CD4-positive, alpha-beta T cell treated with Interferon alpha-2 for 1 hour (primary cell): ENCODE data around the gene PTPN7.
A peak's percentile ranks its signal among the peaks of the same experiment; 100 is the strongest.
"Not testable (repeated sequence)": the region's sequence is repeated elsewhere in the genome, so short reads cannot be mapped to it uniquely, and the experiment has no call there.

Experiments
- DNase-seq, 2 donors: peaks; one replicate each; pipeline ENCODE4 v3.0.0-alpha.2; 2020 to 2022

Gene PTPN7

DNA sequence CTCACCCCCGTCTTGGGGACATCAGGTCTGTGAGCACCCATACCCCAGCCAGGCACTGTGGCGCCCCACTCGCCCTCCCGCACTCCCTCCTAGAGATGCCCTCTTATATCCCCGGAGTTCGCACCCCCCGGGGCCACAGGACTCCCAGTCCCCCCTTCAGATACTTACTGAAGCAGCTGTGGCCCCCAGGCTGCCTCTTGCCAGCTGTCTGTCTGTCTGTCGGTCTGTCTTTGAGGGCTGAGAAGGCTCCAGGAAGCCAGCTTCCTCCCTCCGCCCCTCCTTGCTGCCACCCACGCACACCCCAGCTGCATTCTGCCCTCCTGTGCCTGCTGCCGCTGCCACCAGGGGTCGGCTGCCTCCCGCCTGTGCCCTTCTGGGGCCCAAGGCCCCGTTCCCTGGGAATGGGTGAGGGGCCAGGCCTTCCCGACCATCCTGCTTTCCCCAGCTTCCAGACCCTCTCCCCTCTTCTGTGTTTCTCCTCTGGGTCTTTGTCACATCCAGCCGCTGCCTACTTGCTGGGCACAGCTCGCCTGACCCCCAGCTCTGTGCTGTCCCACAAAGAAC is at the start of gene PTPN7:
PTPN7 (minus strand) TSS at position 226 of the 564 bp plus-strand sequence. CDS start 1,200 bp downstream, outside the sequence.
- DNase-seq = peak; percentile 77 to 82

DNA sequence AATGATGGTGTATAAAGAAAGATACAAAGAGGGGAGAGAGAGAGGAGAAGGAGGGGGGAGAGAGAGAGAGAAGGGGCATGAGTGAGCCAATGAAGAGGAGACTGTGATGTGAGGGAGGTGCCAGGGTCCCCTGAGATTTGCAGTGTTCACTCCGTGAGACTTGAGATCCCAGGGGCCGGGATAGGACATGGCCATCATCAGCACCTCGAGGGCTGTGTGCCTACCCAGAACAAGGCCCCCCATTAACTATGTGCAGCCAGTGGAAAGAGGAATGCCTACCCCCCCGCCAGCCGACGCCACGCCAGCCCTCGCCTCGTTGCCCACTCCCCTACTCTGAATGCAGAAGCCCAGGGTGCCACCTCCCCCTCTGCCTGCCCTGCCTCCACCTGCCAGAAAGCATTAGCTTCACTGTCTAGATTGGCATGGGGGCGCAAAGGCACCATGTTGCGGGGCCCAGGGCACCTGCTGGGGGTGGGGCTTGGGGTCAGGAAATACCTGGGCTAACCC is 48.0 kb upstream of the PTPN7 start:
- no peak for DNase-seq

GRCh38 chr1:202207292-202207691 is 46.9 kb upstream of the PTPN7 start:
- no peak for DNase-seq

DNA sequence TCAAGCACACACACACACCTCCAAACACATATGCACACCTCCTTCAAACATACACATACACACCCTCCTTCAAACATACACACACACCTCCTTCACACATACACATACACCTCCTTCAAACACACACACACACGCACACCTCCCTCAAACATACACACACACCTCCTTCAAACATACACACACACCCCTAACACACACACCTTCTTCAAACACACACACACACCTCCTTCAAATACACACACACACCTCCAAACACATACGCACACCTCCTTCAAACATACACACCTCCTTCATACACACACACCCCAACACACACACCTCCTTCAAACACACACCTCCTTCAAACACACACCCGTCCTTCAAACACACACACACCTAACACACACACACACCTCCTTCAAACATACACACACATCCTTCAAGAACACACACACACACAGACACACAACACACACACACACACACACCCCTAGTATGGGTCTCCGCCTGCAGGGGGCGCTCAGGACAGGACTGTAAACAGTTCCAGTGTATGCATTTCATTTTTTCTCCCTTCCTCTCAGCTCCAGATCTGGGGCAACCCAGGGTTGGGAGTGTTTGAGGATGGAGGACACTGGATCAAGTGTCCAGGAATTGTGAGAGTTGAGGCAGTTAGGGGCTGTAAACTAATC is 45.3 kb upstream of the PTPN7 start:
- DNase-seq = no peak

GRCh38 chr1:202204065-202204464 is 43.7 kb upstream of the PTPN7 start:
- DNase-seq = no peak

DNA sequence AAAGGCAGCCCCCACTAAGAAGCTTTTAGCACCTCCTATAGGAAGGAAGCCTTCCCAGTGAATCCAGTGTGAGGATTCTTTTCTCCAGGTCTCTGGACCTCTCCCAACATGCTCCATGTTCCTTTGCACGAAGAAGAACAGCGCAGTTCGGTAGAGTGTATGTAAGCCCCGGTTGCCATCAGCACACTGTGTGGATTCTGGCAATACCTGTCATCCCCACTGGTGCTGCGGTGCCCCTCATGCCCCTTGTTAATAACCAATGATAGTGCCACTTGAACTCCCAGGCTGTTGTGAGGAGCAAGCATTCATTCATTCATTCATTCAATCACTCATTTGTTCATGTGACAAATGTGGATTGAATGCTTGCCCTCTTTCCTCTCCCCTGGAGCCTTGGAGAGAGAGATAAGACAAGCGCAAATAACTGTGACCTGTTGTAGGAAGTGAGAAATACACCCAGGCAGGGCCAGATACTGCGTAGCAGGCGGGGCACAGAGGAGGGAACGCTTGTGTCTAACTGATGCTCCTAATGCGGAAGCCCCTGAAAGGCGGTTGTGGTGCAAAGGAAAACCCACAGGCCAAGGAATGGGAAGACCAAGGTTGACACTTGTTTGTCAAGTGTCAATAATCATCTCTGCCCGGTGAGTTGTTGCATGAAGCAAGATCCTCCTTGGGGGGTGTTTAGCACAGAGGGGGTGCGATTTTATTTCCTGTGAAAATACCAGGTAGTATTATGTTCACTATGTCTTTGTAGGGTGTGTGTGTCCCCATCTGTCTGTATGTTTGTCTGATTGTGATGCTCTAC is 43.0 kb upstream of the PTPN7 start:
- peak; percentile 27 to 43 for DNase-seq

DNA sequence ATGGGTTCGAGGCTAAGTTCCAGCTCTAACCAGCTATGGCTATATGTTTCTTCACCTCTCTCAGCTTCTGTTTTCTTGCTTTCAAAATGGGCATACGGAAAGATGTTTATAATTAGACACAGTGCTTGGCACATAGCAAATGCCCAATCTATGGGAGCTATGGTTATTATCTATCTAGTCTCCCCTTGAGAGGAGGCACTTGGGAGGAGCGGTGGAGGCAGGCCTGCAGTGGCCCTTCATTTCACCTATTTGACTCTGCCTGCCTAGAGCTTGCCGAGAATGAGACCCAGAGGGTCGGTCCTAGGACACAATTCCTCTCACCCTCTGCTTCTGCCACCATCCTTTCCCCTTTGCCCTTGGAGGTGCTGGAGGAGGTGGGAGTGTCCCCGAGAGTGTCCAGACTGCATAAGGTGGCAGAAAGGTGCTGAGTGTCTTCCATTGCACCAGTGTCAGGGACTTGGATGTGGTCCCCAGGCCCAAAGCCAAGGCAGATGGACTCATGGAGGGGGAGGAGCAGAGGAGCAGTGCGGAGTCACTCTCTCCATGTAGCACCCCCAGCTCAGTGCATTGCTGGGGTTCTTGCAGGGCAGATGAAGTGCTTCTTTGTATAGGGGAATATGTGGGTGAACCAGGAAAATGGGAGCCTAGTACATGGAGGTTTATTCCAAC is 42.2 kb upstream of the PTPN7 start:
- DNase-seq = no peak

DNA sequence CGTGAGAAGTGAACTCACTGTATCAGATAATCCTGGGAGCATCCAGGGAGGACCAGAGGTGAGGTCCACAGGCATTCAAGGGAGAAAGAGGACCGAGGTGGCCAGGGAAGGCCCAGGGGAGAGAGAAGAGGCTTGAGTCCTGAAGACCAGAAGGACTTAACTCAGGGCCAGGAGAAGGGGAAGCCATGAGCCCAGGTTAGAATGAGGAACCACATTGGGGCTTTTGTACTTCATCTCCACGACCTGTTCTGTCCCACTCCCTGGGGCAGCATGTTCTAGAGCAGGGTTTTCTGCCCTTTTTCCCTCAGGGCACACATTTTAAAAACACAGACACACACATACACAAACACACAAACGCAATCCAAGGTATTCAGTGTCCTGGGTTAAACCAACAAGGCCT is 41.6 kb upstream of the PTPN7 start:
- DNase-seq = no peak

DNA sequence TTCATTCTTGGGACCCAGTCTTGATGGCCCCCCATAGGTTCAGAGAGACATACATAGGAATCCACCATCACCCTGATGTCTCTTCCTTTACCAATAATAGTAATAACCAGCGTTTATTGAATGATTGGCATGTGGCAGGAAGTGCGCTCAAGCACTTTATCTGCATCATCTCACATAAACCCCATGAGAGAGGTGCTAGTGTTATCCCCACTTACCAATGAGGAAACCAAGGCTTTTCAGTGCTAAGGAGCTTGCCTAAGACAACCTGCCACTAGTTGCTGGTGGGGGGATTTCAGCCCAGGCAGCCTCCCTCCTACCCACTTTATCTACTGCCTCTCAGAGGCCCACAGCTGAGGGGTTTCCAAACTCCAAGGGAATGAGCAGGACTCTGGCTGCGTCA is 40.9 kb upstream of the PTPN7 start:
- DNase-seq = peak in 1 of 2 donors; percentile 48

- DNase-seq = no peak
Measured at GRCh38 chr1:202200669-202201068, 40.3 kb upstream of the PTPN7 start.

GRCh38 chr1:202200112-202200548 is 39.7 kb upstream of the PTPN7 start:
- DNase-seq = no peak

DNA sequence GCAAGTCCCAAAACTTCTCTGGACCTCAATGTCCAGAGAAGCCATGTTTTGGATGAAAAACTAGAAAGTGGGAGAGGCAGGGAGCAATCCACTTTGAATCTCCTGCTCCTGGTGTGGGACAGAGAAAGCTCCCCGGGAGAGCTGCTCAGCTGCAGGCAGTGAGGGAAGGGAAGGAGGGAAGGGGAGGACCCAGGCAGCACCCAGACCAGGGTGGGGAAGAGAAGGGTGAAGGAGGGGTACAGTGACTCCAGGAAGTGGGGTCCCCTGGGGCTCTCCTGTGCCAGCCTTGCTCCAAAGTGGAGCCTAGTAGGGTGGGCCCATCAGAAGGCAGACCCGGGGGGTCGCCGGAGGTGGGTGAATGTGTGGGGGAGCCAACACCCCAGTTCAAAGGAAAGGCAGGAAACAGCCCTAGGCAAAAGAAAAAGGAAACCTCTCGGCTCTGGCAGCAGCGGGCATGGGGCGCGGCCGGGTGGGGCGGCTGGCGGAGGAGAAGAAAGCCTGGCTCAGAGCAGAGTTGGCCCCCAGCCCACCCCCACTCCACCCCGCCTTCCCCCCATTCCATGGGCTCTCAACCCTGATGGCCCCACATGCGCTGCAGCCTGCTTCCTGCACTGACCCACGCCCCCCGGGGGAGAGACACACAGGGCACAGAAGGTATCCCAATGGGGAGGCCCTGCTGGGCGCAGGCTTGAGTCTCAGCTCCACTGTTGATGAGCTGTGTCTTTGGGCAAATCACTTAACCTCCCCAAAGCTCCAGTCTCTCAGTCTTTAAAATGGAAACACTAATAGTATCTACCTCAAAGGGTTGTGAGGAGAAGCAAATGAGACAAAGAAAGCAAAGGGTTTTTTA is 38.9 kb upstream of the PTPN7 start:
- no peak for DNase-seq

DNA sequence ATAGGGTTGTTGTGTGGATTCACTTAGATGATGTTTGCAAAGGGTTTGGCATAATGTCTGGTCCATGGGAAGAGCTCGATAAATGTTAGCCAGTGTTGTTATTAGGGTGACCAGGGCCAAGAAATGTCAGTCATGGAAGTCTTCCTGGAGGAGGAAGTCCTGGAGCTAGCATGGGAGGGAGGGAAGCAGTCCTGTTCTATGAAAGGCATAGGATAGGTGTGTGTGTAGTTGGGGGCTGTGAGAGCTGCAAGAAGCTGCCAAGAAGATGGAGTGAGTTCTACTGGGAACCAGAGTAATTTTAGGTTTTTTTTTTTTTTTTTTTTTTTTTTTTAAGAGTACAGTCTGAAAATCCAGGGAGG is 37.9 kb upstream of the PTPN7 start:
- DNase-seq = no peak

- DNase-seq = peak; percentile 18 to 61
Measured at GRCh38 chr1:202197653-202198365, 37.4 kb upstream of the PTPN7 start.

- no peak for DNase-seq
Measured at GRCh38 chr1:202194328-202194648, 33.9 kb upstream of the PTPN7 start.

DNA sequence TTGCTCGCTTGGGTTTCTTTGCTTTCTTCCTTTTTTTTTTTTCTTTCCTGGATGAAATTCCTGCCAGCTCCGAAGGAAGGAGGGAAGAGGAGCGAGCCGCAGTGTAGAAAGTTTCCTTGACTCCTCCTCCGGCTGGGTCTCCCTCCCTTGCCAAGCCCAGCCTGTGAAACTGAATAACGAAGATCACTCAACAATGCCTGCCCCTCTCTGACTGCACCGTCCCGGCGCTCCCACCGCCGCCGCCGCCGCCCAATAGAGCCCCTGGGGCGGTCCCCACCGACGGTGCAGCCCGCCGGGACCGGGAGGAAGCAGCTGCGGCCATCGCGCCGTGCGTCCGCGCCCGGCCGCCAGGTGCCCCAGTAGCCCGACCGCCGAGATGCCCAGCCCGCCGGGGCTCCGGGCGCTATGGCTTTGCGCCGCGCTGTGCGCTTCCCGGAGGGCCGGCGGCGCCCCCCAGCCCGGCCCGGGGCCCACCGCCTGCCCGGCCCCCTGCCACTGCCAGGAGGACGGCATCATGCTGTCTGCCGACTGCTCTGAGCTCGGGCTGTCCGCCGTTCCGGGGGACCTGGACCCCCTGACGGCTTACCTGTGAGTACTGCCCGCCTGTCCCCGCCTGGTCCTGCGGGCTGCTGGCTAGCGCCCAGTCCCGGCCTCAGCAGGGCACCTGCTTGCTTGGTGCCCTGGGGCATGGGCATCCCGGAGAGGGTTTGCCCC is 33.4 kb upstream of the PTPN7 start, which contains the start of gene LGR6:
LGR6 (plus strand) TSS at position 186 of the 714 bp plus-strand sequence; CDS start at position 377, 191 bp downstream.
- DNase-seq = no peak

GRCh38 chr1:202192770-202193613 is 32.6 kb upstream of the PTPN7 start:
- peak; percentile 56 to 63 for DNase-seq

GRCh38 chr1:202191391-202191790 is 31.0 kb upstream of the PTPN7 start:
- DNase-seq = not testable (repeated sequence)

- no peak for DNase-seq
Measured at GRCh38 chr1:202189918-202190715, 29.7 kb upstream of the PTPN7 start.
